A549 (cell line): ENCODE measurements around the gene FOXF2.

Source experiments
- CEBPB ChIP-seq, 2 experiments: fragments of >200 bp in 1 of 2; sonication (Bioruptor Twin) in 1 of 2; formaldehyde crosslinking in 1 of 2; IDR thresholded peaks; 2 replicates each; pipeline ENCODE4 v1.6.1; 2012 to 2016
- CTCF ChIP-seq: fragments of >200 bp; sonication (Bioruptor Twin); formaldehyde crosslinking; IDR thresholded peaks from 3 replicates; pipeline ENCODE4 v1.5.1; 2016
- EP300 ChIP-seq, 2 experiments: fragments of >200 bp; sonication (Bioruptor Twin); formaldehyde crosslinking; IDR thresholded peaks; 2 replicates in 1 of 2; 3 replicates in 1 of 2; pipeline ENCODE4 v1.6.1; 2016 to 2017
- ESRRA ChIP-seq: fragments of 150-350 bp; IDR thresholded peaks from 2 replicates; pipeline ENCODE4 v1.6.1; 2014; ENCODE audit warnings: mild to moderate bottlenecking, low read length, borderline replicate concordance
- JUNB ChIP-seq: fragments of >200 bp; sonication (Bioruptor Twin); formaldehyde crosslinking; IDR thresholded peaks from 2 replicates; pipeline ENCODE4 v1.6.1; 2016
- MAFK ChIP-seq: fragments of 450-650 bp; IDR thresholded peaks from 2 replicates; pipeline ENCODE4 v1.6.1; 2014; ENCODE audit not compliant: partially characterized antibody
- NR3C1 ChIP-seq: fragments of >200 bp; sonication (Bioruptor Twin); formaldehyde crosslinking; IDR thresholded peaks from 3 replicates; pipeline ENCODE4 v1.6.1; 2017
- POLR2A ChIP-seq: IDR thresholded peaks from 2 replicates; pipeline ENCODE4 v1.6.1; 2012; ENCODE audit warnings: mild to moderate bottlenecking, low read length
- POLR2AphosphoS2 ChIP-seq: conservative IDR thresholded peaks from 2 replicates; pipeline ENCODE4 v1.6.1; 2012; ENCODE audit warnings: low read length, improper control_type of control experiment, inconsistent platforms
- RARB ChIP-seq: fragments of 250-450 bp; sonication (Bioruptor Pico); IDR thresholded peaks from 2 replicates; pipeline ENCODE4 v1.8.0; 2021; ENCODE audit warnings: mild to moderate bottlenecking, moderate library complexity
- RCOR1 ChIP-seq: fragments of 150-350 bp; IDR thresholded peaks from 2 replicates; pipeline ENCODE4 v1.6.1; 2014; ENCODE audit warnings: antibody characterized with exemption, low read length, low read depth
- SMC3 ChIP-seq: fragments of >200 bp; sonication (Bioruptor Twin); formaldehyde crosslinking; IDR thresholded peaks from 3 replicates; pipeline ENCODE4 v1.6.1; 2018; ENCODE audit warnings: inconsistent platforms
- SREBF2 ChIP-seq: fragments of 450-650 bp; IDR thresholded peaks from 2 replicates; pipeline ENCODE4 v1.6.1; 2014; ENCODE audit warnings: mild to moderate bottlenecking, moderate library complexity

- TF ChIP-seq CTCF (no peak), RARB (CRISPR knock-in tag) (no peak), RCOR1 (no peak), ESRRA (no peak), SREBF2 (no peak), SMC3 (no peak), EP300 (IDR thresholded peaks at IDR 0.05) (no peak), MAFK (no peak), JUNB (no peak), NR3C1 (no peak), CEBPB (IDR thresholded peaks at IDR 0.05) (no peak), POLR2A (no peak), POLR2AphosphoS2 (no peak)
Observed at GRCh38 chr6:1405221-1405620, 15.8 kb downstream of the FOXF2 start.
